HepG2 (cell line): ENCODE measurements around the gene CAMTA1. TPM values are rescaled to one million over a fixed set of nuclear protein-coding genes. Genes with fewer than 3 reads are reported as not detected.

Experiments used
- ATAC-seq: fragments of 200-7000 bp; cut with Tn5 transposase; 3 replicates; pipeline ENCODE4 v1.9.1; 2020; ENCODE audit warnings: mild to moderate bottlenecking, moderate library complexity
- BruUV-seq: library from RNA; stranded (reverse); fragments of 400-500 nt; replicated peaks from 2 replicates; lab custom pipeline; 2021; lab: Mats Ljungman, UMichigan
- CTCF ChIA-PET: fragments of 300-600 bp; formaldehyde crosslinking; extraction: SDS; loops from one replicate; lab custom pipeline; 2021; ENCODE audit warnings: low total read pairs, inconsistent platforms, low intra/inter-chr PET ratio; lab: Yijun Ruan, JAX
- POLR2A ChIA-PET: fragments of 350-600 bp; sonication (Branson Sonifier 250); formaldehyde crosslinking; loops from one replicate; lab custom pipeline; 2020; ENCODE audit warnings: antibody characterized with exemption, inconsistent platforms; lab: Yijun Ruan, JAX
- DNase-seq: peaks from one replicate; pipeline ENCODE4 v3.0.0-alpha.2; 2015; ENCODE audit warnings: low spot score
- FAIRE-seq: peaks from 3 replicates; lab custom pipeline; 2011; peaks lifted over from hg19 to GRCh38; lab: Jason Lieb, UNC
- H2AFZ ChIP-seq: one replicate; pipeline ENCODE4 v1.6.1; 2011; ENCODE audit warnings: low read length, inconsistent platforms
- H3K27ac ChIP-seq: fragments of 300-600 bp; 3 replicates; pipeline ENCODE4 v1.8.0; 2011; ENCODE audit warnings: mixed run types, mild to moderate bottlenecking, mixed read lengths, low read length, inconsistent platforms; ENCODE audit not compliant: insufficient read depth; ENCODE audit errors: extremely low read length
- H3K27me3 ChIP-seq, 2 experiments: fragments of 200-600 bp in 1 of 2; 2 replicates in 1 of 2; 3 replicates in 1 of 2; pipeline versions ENCODE4 v1.6.0 to v1.8.0; 2011; ENCODE audit warnings: low read length in 2 of 2, mild to moderate bottlenecking in 2 of 2, moderate library complexity in 2 of 2, inconsistent platforms in 1 of 2; ENCODE audit not compliant: insufficient read depth in 2 of 2, control insufficient read depth in 1 of 2
- H3K36me3 ChIP-seq, 2 experiments: fragments of 200-600 bp in 1 of 2; replicated peaks in 1 of 2; 2 replicates in 1 of 2; 3 replicates in 1 of 2; pipeline versions ENCODE4 v1.5.1 to v1.8.0; 2011; ENCODE audit warnings: low read length in 2 of 2, inconsistent platforms in 1 of 2; ENCODE audit not compliant: insufficient read depth in 2 of 2, control insufficient read depth in 1 of 2
- H3K4me1 ChIP-seq: 2 replicates; pipeline ENCODE4 v1.5.1; 2012; ENCODE audit warnings: low read length, inconsistent platforms; ENCODE audit not compliant: insufficient read depth
- H3K4me2 ChIP-seq: 2 replicates; pipeline ENCODE4 v1.6.0; 2011; ENCODE audit warnings: low read depth, low read length, inconsistent platforms
- H3K4me3 ChIP-seq, 3 experiments: fragments of 200-600 bp in 1 of 3; sonication (generic), shearing (Covaris generic) in 1 of 3; replicated peaks in 1 of 3; 2 replicates each; pipeline ENCODE4 v1.5.1; 2011 to 2016; ENCODE audit warnings: low read length in 3 of 3, inconsistent platforms in 2 of 3, low read depth in 2 of 3, mild to moderate bottlenecking in 2 of 3, control low read depth in 1 of 3, mixed read lengths in 1 of 3; ENCODE audit not compliant: insufficient read depth in 1 of 3
- H3K79me2 ChIP-seq: one replicate; pipeline ENCODE4 v1.6.1; 2011; ENCODE audit warnings: low read length, inconsistent platforms; ENCODE audit not compliant: insufficient read depth
- H3K9ac ChIP-seq: 2 replicates; pipeline ENCODE4 v1.6.0; 2011; ENCODE audit warnings: mild to moderate bottlenecking, low read depth, low read length, inconsistent platforms; ENCODE audit not compliant: insufficient read depth
- H3K9me3 ChIP-seq: 2 replicates; pipeline ENCODE4 v1.5.1; 2012; ENCODE audit warnings: mild to moderate bottlenecking, low read length
- H4K20me1 ChIP-seq: 2 replicates; pipeline ENCODE4 v1.6.0; 2011; ENCODE audit warnings: inconsistent platforms, mild to moderate bottlenecking, low read length, moderate library complexity; ENCODE audit not compliant: insufficient read depth
- WGBS: methylation state at CpG from one replicate; pipeline ENCODE4 v1.1.6; 2017; ENCODE audit warnings: low lambda C conversion rate; 5-methylcytosine and 5-hydroxymethylcytosine counted together
- in situ Hi-C: cut with HindIII; loops from 2 replicates; pipeline ENCODE4 v1.10.0; 2017; ENCODE audit warnings: low pct_unique_long_range_greater_than_20kb; ENCODE audit not compliant: extremely low pct_ligation_motif_present
- intact Hi-C: fragments of 100-400 bp; cut with micrococcal nuclease; formaldehyde crosslinking; loops from one replicate; pipeline ENCODE4 v1.10.0; 2022; ENCODE audit not compliant: unreplicated experiment
- polyA plus RNA-seq, 8 experiments: library from polyadenylated mRNA; depleted of rRNA in 3 of 8; stranded (reverse) in 7 of 8; unstranded in 1 of 8; fragments of >200 nt; fragmentation: Illumina TruSeq in 4 of 8; extraction: Trizol in 4 of 8; gene quantifications; 2 replicates each; pipeline versions ENCODE4 v1.2.1 to v1.2.3, GENCODE V29; 2011 to 2016; ENCODE audit warnings: low read depth in 4 of 8, missing spikeins in 1 of 8, mixed read lengths in 1 of 8; ENCODE audit not compliant: insufficient read depth in 1 of 8
- total RNA-seq, 5 experiments: library from RNA; depleted of rRNA; stranded (reverse); fragments of >200 nt; fragmentation: Illumina TruSeq; extraction: Trizol; gene quantifications; 2 replicates each; pipeline ENCODE4 v1.2.3, GENCODE V29; 2016; ENCODE audit warnings: low read depth in 1 of 5
- TF ChIP-seq, protein P1 (sequence below): sonication (generic); formaldehyde crosslinking; IDR thresholded peaks from 2 replicates; pipeline ENCODE4 v1.4.0; 2020; ENCODE audit warnings: mild to moderate bottlenecking, missing genetic modification reagents
- TF ChIP-seq, protein P2 (sequence below): sonication (generic); formaldehyde crosslinking; IDR thresholded peaks from 2 replicates; pipeline ENCODE4 v1.5.0; 2020; ENCODE audit warnings: mild to moderate bottlenecking, missing genetic modification reagents, moderate library complexity
- TF ChIP-seq, protein P3 (sequence below): sonication (generic); formaldehyde crosslinking; IDR thresholded peaks from 2 replicates; pipeline ENCODE4 v1.8.1; 2022; ENCODE audit warnings: mild to moderate bottlenecking, missing genetic modification reagents

The CAMTA1 gene
- total and polyA plus RNA-seq, 2 of the 13 experiments (the other 11 are each of a cell fraction or from before 2014, with no cell fraction given) = 25.0 to 36.4 TPM

GRCh38 chr1:7561331-7561921 is 776.2 kb downstream of the CAMTA1 start:
- in situ Hi-C loops (no loop called here), intact Hi-C loops (no loop called here)
- POLR2A ChIA-PET = no interaction called here
- DNase-seq = no peak
- 33% methylated on average over 4 of the region's 16 CpGs for WGBS
- Histone ChIP-seq H3K4me1 (no peaks in the 10 kb centered on the region), H2AFZ (no peak overlapping the region), H3K9ac (no peak overlapping the region), H3K27me3 (peaks cover 12 to 42% of the 10 kb centered on the region in 2 experiments; a peak in 4 of 5 replicates), H4K20me1 (no peaks in the 10 kb centered on the region), H3K9me3 (no peaks in the 10 kb centered on the region), H3K79me2 (no peaks in the 10 kb centered on the region), H3K27ac (no peak overlapping the region), H3K36me3 (no peaks in the 10 kb centered on the region), H3K4me2 (no peak overlapping the region), H3K4me3 (no peak overlapping the region)
- no peak for FAIRE-seq
- CTCF ChIA-PET = no interaction called here
- BruUV-seq = no TSS peak
- ATAC-seq = peak; percentile 73
- TF ChIP-seq, protein P1, sequence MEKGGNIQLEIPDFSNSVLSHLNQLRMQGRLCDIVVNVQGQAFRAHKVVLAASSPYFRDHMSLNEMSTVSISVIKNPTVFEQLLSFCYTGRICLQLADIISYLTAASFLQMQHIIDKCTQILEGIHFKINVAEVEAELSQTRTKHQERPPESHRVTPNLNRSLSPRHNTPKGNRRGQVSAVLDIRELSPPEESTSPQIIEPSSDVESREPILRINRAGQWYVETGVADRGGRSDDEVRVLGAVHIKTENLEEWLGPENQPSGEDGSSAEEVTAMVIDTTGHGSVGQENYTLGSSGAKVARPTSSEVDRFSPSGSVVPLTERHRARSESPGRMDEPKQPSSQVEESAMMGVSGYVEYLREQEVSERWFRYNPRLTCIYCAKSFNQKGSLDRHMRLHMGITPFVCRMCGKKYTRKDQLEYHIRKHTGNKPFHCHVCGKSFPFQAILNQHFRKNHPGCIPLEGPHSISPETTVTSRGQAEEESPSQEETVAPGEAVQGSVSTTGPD (CRISPR knock-in tag) = no peak
- TF ChIP-seq, protein P2, sequence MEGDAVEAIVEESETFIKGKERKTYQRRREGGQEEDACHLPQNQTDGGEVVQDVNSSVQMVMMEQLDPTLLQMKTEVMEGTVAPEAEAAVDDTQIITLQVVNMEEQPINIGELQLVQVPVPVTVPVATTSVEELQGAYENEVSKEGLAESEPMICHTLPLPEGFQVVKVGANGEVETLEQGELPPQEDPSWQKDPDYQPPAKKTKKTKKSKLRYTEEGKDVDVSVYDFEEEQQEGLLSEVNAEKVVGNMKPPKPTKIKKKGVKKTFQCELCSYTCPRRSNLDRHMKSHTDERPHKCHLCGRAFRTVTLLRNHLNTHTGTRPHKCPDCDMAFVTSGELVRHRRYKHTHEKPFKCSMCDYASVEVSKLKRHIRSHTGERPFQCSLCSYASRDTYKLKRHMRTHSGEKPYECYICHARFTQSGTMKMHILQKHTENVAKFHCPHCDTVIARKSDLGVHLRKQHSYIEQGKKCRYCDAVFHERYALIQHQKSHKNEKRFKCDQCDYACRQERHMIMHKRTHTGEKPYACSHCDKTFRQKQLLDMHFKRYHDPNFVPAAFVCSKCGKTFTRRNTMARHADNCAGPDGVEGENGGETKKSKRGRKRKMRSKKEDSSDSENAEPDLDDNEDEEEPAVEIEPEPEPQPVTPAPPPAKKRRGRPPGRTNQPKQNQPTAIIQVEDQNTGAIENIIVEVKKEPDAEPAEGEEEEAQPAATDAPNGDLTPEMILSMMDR (CRISPR knock-in tag) = peak; percentile 49
- TF ChIP-seq, protein P3, sequence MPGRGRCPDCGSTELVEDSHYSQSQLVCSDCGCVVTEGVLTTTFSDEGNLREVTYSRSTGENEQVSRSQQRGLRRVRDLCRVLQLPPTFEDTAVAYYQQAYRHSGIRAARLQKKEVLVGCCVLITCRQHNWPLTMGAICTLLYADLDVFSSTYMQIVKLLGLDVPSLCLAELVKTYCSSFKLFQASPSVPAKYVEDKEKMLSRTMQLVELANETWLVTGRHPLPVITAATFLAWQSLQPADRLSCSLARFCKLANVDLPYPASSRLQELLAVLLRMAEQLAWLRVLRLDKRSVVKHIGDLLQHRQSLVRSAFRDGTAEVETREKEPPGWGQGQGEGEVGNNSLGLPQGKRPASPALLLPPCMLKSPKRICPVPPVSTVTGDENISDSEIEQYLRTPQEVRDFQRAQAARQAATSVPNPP (CRISPR knock-in tag) = no peak
